Stomach (tissue), 4 donors: ENCODE results near the gene SERAC1.

Experiments
- POLR2A ChIP-seq, 4 donors: fragments of 450-650 bp; IDR thresholded peaks; one replicate each; pipeline ENCODE4 v1.6.1; 2016; ENCODE audit warnings: antibody characterized with exemption in 4 of 4, control low read depth in 2 of 4, mild to moderate bottlenecking in 1 of 4, moderate library complexity in 1 of 4
- TF ChIP-seq, protein P1 (sequence below), 7 experiments: fragments of 450-650 bp in 4 of 7; fragments of 200-600 bp in 3 of 7; sonication (generic) in 3 of 7; IDR thresholded peaks; one replicate each; pipeline ENCODE4 v1.5.1; 2016 to 2019; ENCODE audit warnings: antibody characterized with exemption in 7 of 7, control low read depth in 2 of 7, mild to moderate bottlenecking in 1 of 7

DNA sequence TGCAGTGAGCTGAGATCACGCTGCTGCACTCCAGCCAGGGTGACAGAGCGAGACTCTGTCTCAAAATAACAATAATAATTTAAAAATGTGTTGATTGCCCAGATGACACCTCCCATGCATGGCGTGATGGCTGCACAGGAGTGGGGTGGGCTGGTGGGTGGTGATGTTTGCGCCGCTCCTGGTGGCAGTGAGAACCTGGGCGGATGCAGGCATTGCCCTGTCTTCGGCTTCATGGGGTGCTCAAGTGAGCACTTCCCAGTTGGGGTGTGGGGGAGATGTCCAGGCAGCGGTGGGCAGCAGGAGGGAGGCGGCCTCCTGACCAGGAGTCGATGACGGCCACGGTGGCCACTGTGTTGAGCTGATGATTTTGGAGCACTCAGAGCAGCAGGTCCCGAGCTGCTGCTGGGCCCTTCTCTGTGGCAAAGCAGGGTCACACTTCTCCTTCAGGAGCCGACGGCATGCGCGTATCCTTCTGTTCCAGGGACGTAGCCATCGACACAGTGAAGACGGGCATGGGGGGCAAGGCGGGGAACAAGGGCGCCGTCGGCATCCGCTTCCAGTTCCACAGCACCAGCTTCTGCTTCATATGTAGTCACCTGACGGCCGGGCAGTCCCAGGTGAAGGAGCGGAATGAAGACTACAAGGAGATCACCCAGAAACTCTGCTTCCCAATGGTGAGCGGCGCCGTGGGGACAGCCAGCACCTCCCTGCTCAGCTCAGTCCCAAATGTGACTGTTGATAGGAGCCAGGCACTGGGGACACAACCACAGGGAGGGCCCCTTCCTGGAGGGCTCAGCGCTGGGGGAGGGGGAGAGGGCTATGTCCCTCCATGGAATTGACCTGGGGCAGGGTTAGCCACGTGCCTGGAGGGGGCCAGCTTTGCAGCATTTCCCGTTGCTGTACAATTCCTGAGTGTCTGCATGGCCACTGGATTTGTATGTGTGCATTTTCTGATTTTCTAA is 96.7 kb downstream of the SERAC1 start:
- TF ChIP-seq, protein P1, sequence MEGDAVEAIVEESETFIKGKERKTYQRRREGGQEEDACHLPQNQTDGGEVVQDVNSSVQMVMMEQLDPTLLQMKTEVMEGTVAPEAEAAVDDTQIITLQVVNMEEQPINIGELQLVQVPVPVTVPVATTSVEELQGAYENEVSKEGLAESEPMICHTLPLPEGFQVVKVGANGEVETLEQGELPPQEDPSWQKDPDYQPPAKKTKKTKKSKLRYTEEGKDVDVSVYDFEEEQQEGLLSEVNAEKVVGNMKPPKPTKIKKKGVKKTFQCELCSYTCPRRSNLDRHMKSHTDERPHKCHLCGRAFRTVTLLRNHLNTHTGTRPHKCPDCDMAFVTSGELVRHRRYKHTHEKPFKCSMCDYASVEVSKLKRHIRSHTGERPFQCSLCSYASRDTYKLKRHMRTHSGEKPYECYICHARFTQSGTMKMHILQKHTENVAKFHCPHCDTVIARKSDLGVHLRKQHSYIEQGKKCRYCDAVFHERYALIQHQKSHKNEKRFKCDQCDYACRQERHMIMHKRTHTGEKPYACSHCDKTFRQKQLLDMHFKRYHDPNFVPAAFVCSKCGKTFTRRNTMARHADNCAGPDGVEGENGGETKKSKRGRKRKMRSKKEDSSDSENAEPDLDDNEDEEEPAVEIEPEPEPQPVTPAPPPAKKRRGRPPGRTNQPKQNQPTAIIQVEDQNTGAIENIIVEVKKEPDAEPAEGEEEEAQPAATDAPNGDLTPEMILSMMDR (IDR thresholded peaks at IDR 0.05), result no peak
- TF ChIP-seq POLR2A (IDR thresholded peaks at IDR 0.05), result no peak
